GM12878 (cell line): ENCODE data around the gene AKNA. TPM values are rescaled to one million over a fixed set of nuclear protein-coding genes. Genes with fewer than 3 reads are reported as not detected.

Experiments used
- ATAC-seq: fragments of 200-7000 bp; cut with Tn5 transposase; 3 replicates; pipeline ENCODE4 v1.9.1; 2020; ENCODE audit warnings: mild to moderate bottlenecking, moderate library complexity
- BruUV-seq: library from RNA; stranded (reverse); fragments of 400-500 nt; replicated peaks from 2 replicates; lab custom pipeline; 2021; lab: Mats Ljungman, UMichigan
- CTCF ChIA-PET: fragments of 300-600 bp; sonication (Branson Sonifier 250); formaldehyde crosslinking; extraction: SDS; loops from one replicate; lab custom pipeline; 2021; ENCODE audit warnings: inconsistent platforms; lab: Yijun Ruan, JAX
- POLR2A ChIA-PET: fragments of 350-600 bp; formaldehyde crosslinking; extraction: SDS; loops from one replicate; lab custom pipeline; 2021; ENCODE audit warnings: inconsistent platforms; lab: Charles Lee
- RAD21 ChIA-PET: fragments of 300-600 bp; sonication (Branson Sonifier 250); formaldehyde crosslinking; loops from one replicate; lab custom pipeline; 2023; ENCODE audit warnings: antibody characterized with exemption; ENCODE audit not compliant: unreplicated experiment; lab: Charles Lee
- SMC1A ChIA-PET: fragments of 300-600 bp; sonication (Branson Sonifier 250); formaldehyde crosslinking; loops from one replicate; lab custom pipeline; 2023; ENCODE audit not compliant: unreplicated experiment, uncharacterized antibody; lab: Charles Lee
- DNase-seq: peaks from one replicate; pipeline ENCODE4 v3.0.0-alpha.2; 2011; ENCODE audit warnings: low read depth, low spot score
- FAIRE-seq: peaks from 3 replicates; lab custom pipeline; 2011; peaks lifted over from hg19 to GRCh38; lab: Jason Lieb, UNC
- H2AFZ ChIP-seq: 2 replicates; pipeline ENCODE4 v1.6.0; 2011; ENCODE audit warnings: low read depth, low read length, control low read depth; ENCODE audit not compliant: control insufficient read depth
- H3K27ac ChIP-seq: 2 replicates; pipeline ENCODE4 v1.5.1; 2011; ENCODE audit warnings: control low read depth; ENCODE audit not compliant: control insufficient read depth, insufficient read depth
- H3K27me3 ChIP-seq, 2 experiments: replicated peaks in 1 of 2; 2 replicates each; pipeline versions ENCODE4 v1.6.0 to v1.6.1; 2011; ENCODE audit warnings: low read length in 1 of 2; ENCODE audit not compliant: control insufficient read depth in 2 of 2, insufficient read depth in 2 of 2
- H3K36me3 ChIP-seq, 2 experiments: 2 replicates each; pipeline ENCODE4 v1.5.1; 2011; ENCODE audit warnings: low read length in 1 of 2; ENCODE audit not compliant: control insufficient read depth in 2 of 2, insufficient read depth in 2 of 2
- H3K4me1 ChIP-seq: 2 replicates; pipeline ENCODE4 v1.6.1; 2011; ENCODE audit warnings: mild to moderate bottlenecking, low read length, moderate library complexity, mixed read lengths; ENCODE audit not compliant: control insufficient read depth, insufficient read depth
- H3K4me2 ChIP-seq: 2 replicates; pipeline ENCODE4 v1.6.0; 2011; ENCODE audit warnings: control low read depth; ENCODE audit not compliant: control insufficient read depth, insufficient read depth
- H3K4me3 ChIP-seq: fragments of 200-600 bp; sonication (generic); 2 replicates; pipeline ENCODE4 v1.5.1; 2016
- H3K79me2 ChIP-seq: 2 replicates; pipeline ENCODE4 v1.6.0; 2011; ENCODE audit warnings: low read length; ENCODE audit not compliant: control insufficient read depth, insufficient read depth
- H3K9ac ChIP-seq: 2 replicates; pipeline ENCODE4 v1.8.0; 2011; ENCODE audit warnings: low read length, control low read depth, mixed read lengths; ENCODE audit not compliant: control insufficient read depth, insufficient read depth
- H3K9me3 ChIP-seq: replicated peaks from 3 replicates; pipeline ENCODE4 v1.5.1; 2011; ENCODE audit warnings: mild to moderate bottlenecking, low read length; ENCODE audit not compliant: control insufficient read depth, insufficient read depth
- H4K20me1 ChIP-seq: 2 replicates; pipeline ENCODE4 v1.6.0; 2011; ENCODE audit not compliant: control insufficient read depth, insufficient read depth
- ATF7 ChIP-seq: fragments of 450-650 bp; IDR thresholded peaks from 2 replicates; pipeline ENCODE4 v1.6.1; 2016; ENCODE audit warnings: low read depth, mild to moderate bottlenecking
- ESRRA ChIP-seq: IDR thresholded peaks from 2 replicates; pipeline ENCODE4 v1.6.1; 2012; ENCODE audit warnings: mild to moderate bottlenecking, low read length, improper control_type of control experiment
- EZH2 ChIP-seq: IDR thresholded peaks from 2 replicates; pipeline ENCODE4 v1.6.1; 2012; ENCODE audit warnings: low read depth, mild to moderate bottlenecking, control low read depth, inconsistent platforms, low read length, borderline replicate concordance; ENCODE audit not compliant: control insufficient read depth
- FOXK2 ChIP-seq: fragments of 450-650 bp; IDR thresholded peaks from 2 replicates; pipeline ENCODE4 v1.6.1; 2017; ENCODE audit warnings: mild to moderate bottlenecking, moderate library complexity
- KAT2A ChIP-seq: conservative IDR thresholded peaks from 2 replicates; pipeline ENCODE4 v1.6.1; 2011; ENCODE audit warnings: low read depth, low read length; ENCODE audit not compliant: control insufficient read depth
- POLR2A ChIP-seq: IDR thresholded peaks from 2 replicates; pipeline ENCODE4 v1.6.1; 2011; ENCODE audit warnings: low read depth, mild to moderate bottlenecking, low read length
- SP1 ChIP-seq: IDR thresholded peaks from one replicate; pipeline ENCODE4 v1.6.1; 2011; ENCODE audit warnings: low read depth, low read length
- ZNF217 ChIP-seq: fragments of 450-650 bp; IDR thresholded peaks from 2 replicates; pipeline ENCODE4 v1.6.1; 2017; ENCODE audit warnings: antibody characterized with exemption, mild to moderate bottlenecking
- WGBS: methylation state at CpG from one replicate; pipeline ENCODE4 v1.1.6; 2016; ENCODE audit warnings: low lambda C conversion rate; ENCODE audit not compliant: insufficient replicate concordance, insufficient coverage; ENCODE audit errors: missing lambda C conversion rate; 5-methylcytosine and 5-hydroxymethylcytosine counted together
- in situ Hi-C: fragments of 300-500 bp; cut with MboI; formaldehyde crosslinking; loops from 9 replicates; pipeline ENCODE4 v1.14.3; 2018; ENCODE audit warnings: mixed read lengths
- intact Hi-C: fragments of 100-400 bp; cut with micrococcal nuclease; formaldehyde crosslinking; loops from one replicate; pipeline ENCODE4 v1.14.2; 2022; ENCODE audit not compliant: unreplicated experiment
- polyA plus RNA-seq, 11 experiments: library from polyadenylated mRNA; depleted of rRNA in 4 of 11; unstranded in 6 of 11; stranded (reverse) in 5 of 11; fragments of >200 nt; fragmentation: Nextera tagmentation in 4 of 11; fragmentation: Illumina TruSeq in 1 of 11; extraction: Ambion mirVana in 4 of 11; extraction: Trizol in 1 of 11; gene quantifications; 1 replicate in 1 of 11; 2 replicates in 10 of 11; pipeline versions ENCODE4 v1.2.1 to v1.2.3, GENCODE V29; 2011 to 2016; ENCODE audit warnings: inconsistent platforms in 2 of 11, missing spikeins in 2 of 11, low read depth in 1 of 11
- total RNA-seq, 4 experiments: library from RNA; depleted of rRNA in 3 of 4; stranded (reverse); fragments of >200 nt in 3 of 4; fragmentation: Illumina TruSeq in 1 of 4; extraction: Trizol in 1 of 4; gene quantifications; 2 replicates each; pipeline versions ENCODE4 v1.2.1 to v1.2.3, GENCODE V29; 2013 to 2021
- TF ChIP-seq, protein P1 (sequence below): fragments of 450-650 bp; IDR thresholded peaks from 2 replicates; pipeline ENCODE4 v1.6.1; 2016; ENCODE audit warnings: mild to moderate bottlenecking, moderate library complexity, borderline replicate concordance

The AKNA gene
- total and polyA plus RNA-seq, 10 of the 15 experiments (the other 5 are each of a cell fraction or from before 2014, with no cell fraction given): 1.6 to 132 (median 35.3) TPM

DNA sequence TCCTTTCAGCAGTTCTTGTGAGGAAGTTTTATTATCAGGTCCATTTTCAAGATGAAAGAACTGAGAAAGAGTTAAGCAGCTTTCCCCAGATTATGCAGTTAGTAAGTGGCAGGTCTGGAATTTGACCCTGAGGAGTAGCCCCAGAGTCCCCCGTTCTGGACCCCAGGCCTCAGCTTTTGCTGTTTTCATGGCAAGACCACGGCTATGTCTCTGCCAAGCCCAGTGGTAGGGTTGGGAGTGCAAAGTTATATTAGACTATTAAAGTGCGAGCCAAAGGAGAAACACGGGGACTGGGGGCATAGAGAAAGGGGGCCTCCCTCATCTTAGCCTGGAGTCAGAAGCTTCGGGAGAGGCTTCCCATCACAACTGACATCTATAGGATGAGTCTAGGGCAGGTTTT is 84.2 kb downstream of the AKNA start (continued):
- TF ChIP-seq, protein P1, sequence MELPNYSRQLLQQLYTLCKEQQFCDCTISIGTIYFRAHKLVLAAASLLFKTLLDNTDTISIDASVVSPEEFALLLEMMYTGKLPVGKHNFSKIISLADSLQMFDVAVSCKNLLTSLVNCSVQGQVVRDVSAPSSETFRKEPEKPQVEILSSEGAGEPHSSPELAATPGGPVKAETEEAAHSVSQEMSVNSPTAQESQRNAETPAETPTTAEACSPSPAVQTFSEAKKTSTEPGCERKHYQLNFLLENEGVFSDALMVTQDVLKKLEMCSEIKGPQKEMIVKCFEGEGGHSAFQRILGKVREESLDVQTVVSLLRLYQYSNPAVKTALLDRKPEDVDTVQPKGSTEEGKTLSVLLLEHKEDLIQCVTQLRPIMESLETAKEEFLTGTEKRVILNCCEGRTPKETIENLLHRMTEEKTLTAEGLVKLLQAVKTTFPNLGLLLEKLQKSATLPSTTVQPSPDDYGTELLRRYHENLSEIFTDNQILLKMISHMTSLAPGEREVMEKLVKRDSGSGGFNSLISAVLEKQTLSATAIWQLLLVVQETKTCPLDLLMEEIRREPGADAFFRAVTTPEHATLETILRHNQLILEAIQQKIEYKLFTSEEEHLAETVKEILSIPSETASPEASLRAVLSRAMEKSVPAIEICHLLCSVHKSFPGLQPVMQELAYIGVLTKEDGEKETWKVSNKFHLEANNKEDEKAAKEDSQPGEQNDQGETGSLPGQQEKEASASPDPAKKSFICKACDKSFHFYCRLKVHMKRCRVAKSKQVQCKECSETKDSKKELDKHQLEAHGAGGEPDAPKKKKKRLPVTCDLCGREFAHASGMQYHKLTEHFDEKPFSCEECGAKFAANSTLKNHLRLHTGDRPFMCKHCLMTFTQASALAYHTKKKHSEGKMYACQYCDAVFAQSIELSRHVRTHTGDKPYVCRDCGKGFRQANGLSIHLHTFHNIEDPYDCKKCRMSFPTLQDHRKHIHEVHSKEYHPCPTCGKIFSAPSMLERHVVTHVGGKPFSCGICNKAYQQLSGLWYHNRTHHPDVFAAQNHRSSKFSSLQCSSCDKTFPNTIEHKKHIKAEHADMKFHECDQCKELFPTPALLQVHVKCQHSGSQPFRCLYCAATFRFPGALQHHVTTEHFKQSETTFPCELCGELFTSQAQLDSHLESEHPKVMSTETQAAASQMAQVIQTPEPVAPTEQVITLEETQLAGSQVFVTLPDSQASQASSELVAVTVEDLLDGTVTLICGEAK: no peak
- no peak for TF ChIP-seq ESRRA

DNA sequence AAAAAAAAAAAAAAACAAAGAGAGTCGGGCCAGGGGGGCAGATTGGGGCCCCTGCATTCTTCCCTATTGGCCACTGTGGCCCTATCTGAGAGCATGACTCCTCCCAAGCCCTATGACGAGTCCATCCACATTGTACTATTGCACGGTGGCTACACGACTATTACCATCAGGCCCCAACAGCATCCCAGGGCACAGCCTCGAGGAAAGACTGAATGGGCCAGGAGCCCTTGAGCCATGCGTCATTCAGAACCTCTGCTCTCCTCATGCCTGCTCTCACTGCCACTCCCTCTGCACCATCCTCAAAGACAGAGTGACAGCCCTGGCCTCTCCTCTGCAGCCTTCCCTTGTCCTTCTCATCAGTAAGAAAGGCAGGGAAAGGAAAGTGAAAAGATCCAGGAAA is 85.1 kb downstream of the AKNA start:
- Histone ChIP-seq H4K20me1 (0 out of 2 replicates have a peak, but pooled peaks cover 3% of the 10 kb centered on the region), H3K27ac (no peak overlapping the region), H3K4me3 (no peak overlapping the region), H3K36me3 (no peaks in the 10 kb centered on the region), H3K9me3 (no peaks in the 10 kb centered on the region), H3K4me1 (no peaks in the 10 kb centered on the region), H3K27me3 (peaks cover 0 to 8% of the 10 kb centered on the region in 2 experiments; a peak in 2 of 4 replicates), H3K4me2 (no peak overlapping the region), H3K9ac (no peak overlapping the region), H3K79me2 (no peaks in the 10 kb centered on the region), H2AFZ (no peak overlapping the region)
- in situ Hi-C loops: no loop called here
- ChIA-PET CTCF (no interaction called here), RAD21 (no interaction called here), SMC1A (no interaction called here), POLR2A (no interaction called here)
- intact Hi-C loops: no loop called here
- WGBS: 45% methylated on average over 6 of the region's 6 CpGs
- no peak for ATAC-seq
- TF ChIP-seq ATF7: no peak
- TF ChIP-seq KAT2A: no peak
- no peak for TF ChIP-seq FOXK2
- TF ChIP-seq POLR2A: no peak
- TF ChIP-seq EZH2: no peak
- TF ChIP-seq SP1: no peak
- no peak for TF ChIP-seq ZNF217
- no peak for FAIRE-seq
- no TSS peak for BruUV-seq
- DNase-seq: no peak
